ENCODE data around the gene FDX1. TPM values are rescaled to one million over a fixed set of nuclear protein-coding genes. Genes with fewer than 3 reads are reported as not detected.

The FDX1 gene
- total RNA-seq, 2 experiments from 2014 or later: 10.0 to 10.5 TPM

- peaks cover 21% of the 10 kb centered on the region for H3K36me3 Mint-ChIP-seq (ENCODE audit: low read depth)
- POLR2A ChIA-PET: no interaction called here
- no peaks in the 10 kb centered on the region for H3K27me3 Mint-ChIP-seq (ENCODE audit: low read depth)
- no peak for ATAC-seq
- no peak overlapping the region for H3K4me3 Mint-ChIP-seq
- H3K27ac Mint-ChIP-seq: peak overlapping the region; percentile 33
- H3K9me3 Mint-ChIP-seq (ENCODE audit: insufficient read depth): peaks cover 9% of the 10 kb centered on the region
- CTCF ChIA-PET: interaction anchor here (1.1 to 1.6 kb wide), 3 partner anchors 10 to 21 kb away, joined by 3 to 6 read pairs (median 5); no protein-coding TSS in a partner anchor
- peaks cover 55% of the 10 kb centered on the region for H3K4me1 Mint-ChIP-seq (ENCODE audit: low read depth)
- no peak for DNase-seq
Measured at GRCh38 chr11:110452720-110453119, 23.0 kb downstream of the FDX1 start.

DNA sequence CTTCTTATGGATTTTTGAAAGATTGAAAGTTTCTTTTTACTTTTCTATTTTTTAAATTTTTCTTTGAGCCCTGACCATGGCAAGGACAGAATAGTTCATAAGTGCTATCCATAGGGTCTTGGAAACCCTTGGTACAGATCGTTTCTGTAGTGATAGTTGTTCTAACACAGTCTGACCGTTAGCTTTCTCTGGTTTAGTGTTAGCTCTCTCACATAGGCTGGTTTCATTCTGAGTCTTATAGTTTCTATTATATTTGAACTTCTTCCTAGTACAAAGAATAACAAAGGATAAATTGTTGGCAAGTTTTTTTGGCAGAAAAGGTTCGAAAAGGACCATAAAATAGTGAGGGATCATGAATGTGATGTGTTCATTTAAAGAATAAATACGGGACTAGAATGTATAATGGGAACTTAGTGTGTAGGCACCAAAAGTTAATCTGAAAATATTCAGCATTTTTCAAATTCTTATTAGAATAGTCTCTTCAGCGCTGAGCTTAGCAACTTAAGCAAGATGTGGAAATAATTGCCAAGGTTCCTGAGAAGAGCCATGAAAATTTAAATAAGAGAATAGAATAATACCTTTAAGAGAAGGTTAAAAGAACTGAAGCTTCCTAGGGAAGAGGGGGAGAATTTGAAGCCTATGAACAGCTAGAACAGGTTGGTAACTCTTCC lies 24.1 kb downstream of the FDX1 start:
- CTCF ChIA-PET: interaction anchor here (0.7 to 1.6 kb wide), 5 partner anchors 12 to 375 kb away, joined by 3 to 6 read pairs (median 3); partner anchors contain the start of gene FDX1
- POLR2A ChIA-PET: interaction anchor here (0.6 kb wide), 1 partner anchor 776 kb away, joined by 3 read pairs; no protein-coding TSS in a partner anchor
- Mint-ChIP-seq H3K36me3 (ENCODE audit: low read depth) (peaks cover 29% of the 10 kb centered on the region), H3K4me3 (peak overlapping the region; percentile 36), H3K27me3 (ENCODE audit: low read depth) (no peaks in the 10 kb centered on the region), H3K4me1 (ENCODE audit: low read depth) (peaks cover 55% of the 10 kb centered on the region), H3K9me3 (ENCODE audit: insufficient read depth) (peaks cover 9% of the 10 kb centered on the region), H3K27ac (peak overlapping the region; percentile 78)
- DNase-seq (no peak), ATAC-seq (no peak)

- H3K4me3 Mint-ChIP-seq: no peak overlapping the region
- ChIA-PET POLR2A (no interaction called here), CTCF (interaction anchor here (0.8 kb wide), 2 partner anchors 20 to 376 kb away, joined by 3 to 4 read pairs; no protein-coding TSS in a partner anchor)
- DNase-seq (no peak), ATAC-seq (peak; percentile 59)
- H3K27ac Mint-ChIP-seq: no peak overlapping the region
- peaks cover 32% of the 10 kb centered on the region for H3K36me3 Mint-ChIP-seq (ENCODE audit: low read depth)
- H3K27me3 Mint-ChIP-seq (ENCODE audit: low read depth): no peaks in the 10 kb centered on the region
- H3K4me1 Mint-ChIP-seq (ENCODE audit: low read depth): peaks cover 55% of the 10 kb centered on the region
- peaks cover 9% of the 10 kb centered on the region for H3K9me3 Mint-ChIP-seq (ENCODE audit: insufficient read depth)
Measured at GRCh38 chr11:110454609-110455008, 24.9 kb downstream of the FDX1 start.

GRCh38 chr11:110455718-110456117 lies 26.0 kb downstream of the FDX1 start:
- Mint-ChIP-seq H3K4me1 (ENCODE audit: low read depth) (peaks cover 55% of the 10 kb centered on the region), H3K4me3 (no peak overlapping the region), H3K27me3 (ENCODE audit: low read depth) (no peaks in the 10 kb centered on the region), H3K27ac (peak overlapping the region; percentile 28), H3K9me3 (ENCODE audit: insufficient read depth) (peaks cover 9% of the 10 kb centered on the region), H3K36me3 (ENCODE audit: low read depth) (peaks cover 36% of the 10 kb centered on the region)
- no peak for ATAC-seq
- CTCF ChIA-PET: interaction anchor here (1.0 to 1.4 kb wide), 4 partner anchors 9 to 26 kb away, joined by 3 to 5 read pairs (median 4); partner anchors contain the start of gene FDX1
- POLR2A ChIA-PET: no interaction called here
- no peak for DNase-seq

- no peaks in the 10 kb centered on the region for H3K9me3 Mint-ChIP-seq (ENCODE audit: insufficient read depth)
- peak; percentile 43 for DNase-seq
- no peaks in the 10 kb centered on the region for H3K27me3 Mint-ChIP-seq (ENCODE audit: low read depth)
- ChIA-PET CTCF (interaction anchor here (0.5 to 1.8 kb wide), 5 partner anchors 11 to 767 kb away, joined by 3 to 6 read pairs (median 3); no protein-coding TSS in a partner anchor), POLR2A (no interaction called here)
- no peak overlapping the region for H3K27ac Mint-ChIP-seq
- no peaks in the 10 kb centered on the region for H3K4me1 Mint-ChIP-seq (ENCODE audit: low read depth)
- H3K36me3 Mint-ChIP-seq (ENCODE audit: low read depth): peaks cover 23% of the 10 kb centered on the region
- H3K4me3 Mint-ChIP-seq: no peak overlapping the region
- peak; percentile 53 for ATAC-seq
Measured at GRCh38 chr11:110463153-110463552, 33.4 kb downstream of the FDX1 start.

DNA sequence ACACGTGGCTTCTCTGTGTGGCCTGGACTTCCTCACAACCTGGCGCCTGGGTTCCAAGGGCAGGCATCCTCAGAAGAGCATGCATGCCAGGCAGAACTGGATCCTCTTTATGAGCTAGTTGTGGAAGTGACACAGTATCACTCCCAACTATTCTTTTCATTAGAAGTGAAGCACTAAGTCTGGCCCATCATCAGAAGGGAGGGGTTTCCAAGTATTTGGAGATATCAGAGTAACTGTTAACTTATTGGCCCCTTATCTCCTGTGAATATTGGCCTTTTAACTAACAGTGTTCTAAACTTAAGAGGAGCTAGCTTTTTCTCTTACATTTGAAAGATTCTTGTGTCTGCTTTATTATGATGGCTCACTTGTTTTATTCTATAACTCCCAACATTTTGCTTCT lies 35.5 kb downstream of the FDX1 start:
- no peaks in the 10 kb centered on the region for H3K4me1 Mint-ChIP-seq (ENCODE audit: low read depth)
- H3K36me3 Mint-ChIP-seq (ENCODE audit: low read depth): peaks cover 23% of the 10 kb centered on the region
- H3K9me3 Mint-ChIP-seq (ENCODE audit: insufficient read depth): no peaks in the 10 kb centered on the region
- ChIA-PET POLR2A (interaction anchor here (0.6 kb wide), 1 partner anchor 21 kb away, joined by 3 read pairs; no protein-coding TSS in a partner anchor), CTCF (interaction anchor here (1.0 to 1.5 kb wide), 4 partner anchors 14 to 765 kb away, joined by 3 to 5 read pairs (median 3); partner anchors contain the start of gene FDX1)
- no peak for ATAC-seq
- no peak overlapping the region for H3K4me3 Mint-ChIP-seq
- no peak for DNase-seq
- H3K27ac Mint-ChIP-seq: no peak overlapping the region
- H3K27me3 Mint-ChIP-seq (ENCODE audit: low read depth): no peaks in the 10 kb centered on the region

DNA sequence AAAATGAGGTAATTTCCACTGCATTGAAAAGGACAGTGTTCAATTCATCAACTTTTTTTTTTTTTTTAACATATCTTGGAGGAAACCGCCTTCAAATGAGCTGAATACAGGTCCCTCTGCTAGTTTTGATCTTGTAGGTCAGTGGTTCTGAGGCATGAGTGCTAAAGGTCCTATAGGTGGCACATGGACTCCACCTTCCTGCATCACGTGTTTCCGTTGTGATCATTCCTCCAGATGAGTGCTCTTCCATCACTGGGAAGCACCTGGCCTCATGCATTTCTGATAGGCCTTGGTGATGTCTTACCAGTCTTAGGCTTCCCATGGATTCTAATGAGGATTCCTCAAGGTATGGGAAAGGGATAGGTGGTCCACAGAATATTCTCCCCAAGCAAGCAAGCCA lies 37.8 kb downstream of the FDX1 start:
- ChIA-PET POLR2A (no interaction called here), CTCF (interaction anchor here (1.3 kb wide), 1 partner anchor 33 kb away, joined by 3 read pairs; no protein-coding TSS in a partner anchor)
- Mint-ChIP-seq H3K27me3 (ENCODE audit: low read depth) (no peaks in the 10 kb centered on the region), H3K4me3 (no peak overlapping the region), H3K36me3 (ENCODE audit: low read depth) (peaks cover 15% of the 10 kb centered on the region), H3K4me1 (ENCODE audit: low read depth) (no peaks in the 10 kb centered on the region), H3K27ac (no peak overlapping the region), H3K9me3 (ENCODE audit: insufficient read depth) (no peaks in the 10 kb centered on the region)
- no peak for DNase-seq
- no peak for ATAC-seq

GRCh38 chr11:110468121-110468520 lies 38.4 kb downstream of the FDX1 start:
- ATAC-seq: no peak
- Mint-ChIP-seq H3K27me3 (ENCODE audit: low read depth) (no peaks in the 10 kb centered on the region), H3K27ac (no peak overlapping the region), H3K4me3 (no peak overlapping the region), H3K4me1 (ENCODE audit: low read depth) (no peaks in the 10 kb centered on the region), H3K9me3 (ENCODE audit: insufficient read depth) (no peaks in the 10 kb centered on the region), H3K36me3 (ENCODE audit: low read depth) (peaks cover 15% of the 10 kb centered on the region)
- ChIA-PET CTCF (interaction anchor here (1.3 kb wide), 1 partner anchor 34 kb away, joined by 3 read pairs; no protein-coding TSS in a partner anchor), POLR2A (no interaction called here)
- no peak for DNase-seq

GRCh38 chr11:110469127-110469526 lies 39.4 kb downstream of the FDX1 start:
- ATAC-seq (no peak), DNase-seq (no peak)
- Mint-ChIP-seq H3K4me3 (no peak overlapping the region), H3K36me3 (ENCODE audit: low read depth) (peaks cover 15% of the 10 kb centered on the region), H3K4me1 (ENCODE audit: low read depth) (no peaks in the 10 kb centered on the region), H3K27me3 (ENCODE audit: low read depth) (no peaks in the 10 kb centered on the region), H3K9me3 (ENCODE audit: insufficient read depth) (no peaks in the 10 kb centered on the region), H3K27ac (no peak overlapping the region)
- ChIA-PET CTCF (no interaction called here), POLR2A (no interaction called here)

GRCh38 chr11:110470716-110471115 lies 41.0 kb downstream of the FDX1 start:
- no peaks in the 10 kb centered on the region for H3K27me3 Mint-ChIP-seq (ENCODE audit: low read depth)
- DNase-seq (no peak), ATAC-seq (no peak)
- no peak overlapping the region for H3K4me3 Mint-ChIP-seq
- peaks cover 15% of the 10 kb centered on the region for H3K36me3 Mint-ChIP-seq (ENCODE audit: low read depth)
- CTCF ChIA-PET: interaction anchor here (1.1 kb wide), 1 partner anchor 16 kb away, joined by 3 read pairs; no protein-coding TSS in a partner anchor
- no peaks in the 10 kb centered on the region for H3K9me3 Mint-ChIP-seq (ENCODE audit: insufficient read depth)
- POLR2A ChIA-PET: no interaction called here
- no peaks in the 10 kb centered on the region for H3K4me1 Mint-ChIP-seq (ENCODE audit: low read depth)
- no peak overlapping the region for H3K27ac Mint-ChIP-seq

DNA sequence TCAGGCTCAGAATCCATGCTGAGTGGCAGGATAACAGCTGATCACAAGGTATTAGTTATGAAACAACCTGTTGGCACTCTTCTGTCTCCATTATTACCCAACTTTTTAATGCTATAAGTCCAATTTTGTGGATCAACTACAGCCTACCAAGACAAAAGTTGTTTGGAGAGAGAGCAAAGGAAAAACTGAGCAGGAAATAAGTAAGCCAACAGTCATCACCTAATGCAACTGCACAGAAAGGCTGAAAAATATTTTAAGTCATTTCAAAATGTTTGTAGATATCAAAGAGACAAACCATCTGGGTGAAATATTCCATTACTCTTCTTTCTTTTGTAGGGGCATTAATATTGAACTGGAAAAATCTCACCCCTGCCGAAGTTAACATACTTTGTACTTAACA lies 41.6 kb downstream of the FDX1 start:
- Mint-ChIP-seq H3K9me3 (ENCODE audit: insufficient read depth) (no peaks in the 10 kb centered on the region), H3K36me3 (ENCODE audit: low read depth) (peaks cover 14% of the 10 kb centered on the region), H3K27me3 (ENCODE audit: low read depth) (no peaks in the 10 kb centered on the region), H3K4me3 (no peak overlapping the region), H3K4me1 (ENCODE audit: low read depth) (no peaks in the 10 kb centered on the region), H3K27ac (no peak overlapping the region)
- CTCF ChIA-PET: interaction anchor here (1.1 kb wide), 1 partner anchor 15 kb away, joined by 3 read pairs; no protein-coding TSS in a partner anchor
- POLR2A ChIA-PET: no interaction called here
- ATAC-seq (no peak), DNase-seq (no peak)

- Mint-ChIP-seq H3K9me3 (ENCODE audit: insufficient read depth) (no peaks in the 10 kb centered on the region), H3K4me3 (no peak overlapping the region), H3K4me1 (ENCODE audit: low read depth) (no peaks in the 10 kb centered on the region), H3K36me3 (ENCODE audit: low read depth) (peaks cover 11% of the 10 kb centered on the region), H3K27ac (no peak overlapping the region), H3K27me3 (ENCODE audit: low read depth) (no peaks in the 10 kb centered on the region)
- ChIA-PET CTCF (no interaction called here), POLR2A (no interaction called here)
- ATAC-seq (no peak), DNase-seq (no peak)
Measured at GRCh38 chr11:110472858-110473257, 43.1 kb downstream of the FDX1 start.
